Hepatocyte (in vitro differentiated cells): ENCODE results near the gene PCED1A.

Source experiments
- CTCF ChIP-seq: fragments of 200-600 bp; sonication (generic); IDR thresholded peaks from 2 replicates; pipeline ENCODE4 v1.5.1; 2016; ENCODE audit warnings: antibody characterized with exemption, mild to moderate bottlenecking; ENCODE audit not compliant: poor library complexity
- EZH2 ChIP-seq: fragments of 200-600 bp; sonication (generic); IDR thresholded peaks from 2 replicates; pipeline ENCODE4 v1.6.1; 2016; ENCODE audit warnings: antibody characterized with exemption, mild to moderate bottlenecking, borderline replicate concordance
- EZH2phosphoT487 ChIP-seq: fragments of 200-600 bp; sonication (generic); IDR thresholded peaks from one replicate; pipeline ENCODE4 v1.6.1; 2018; ENCODE audit warnings: antibody characterized with exemption, mild to moderate bottlenecking, low read depth, moderate library complexity; ENCODE audit not compliant: unreplicated experiment, severe bottlenecking

GRCh38 chr20:2872459-2873009 lies 32.1 kb upstream of the PCED1A start:
- TF ChIP-seq EZH2phosphoT487 (no peak), CTCF (peak; percentile 33), EZH2 (peak; percentile 42)
